ENCODE results near the gene PPP2R2D. TPM values are rescaled to one million over a fixed set of nuclear protein-coding genes. Genes with fewer than 3 reads are reported as not detected.

The PPP2R2D gene
- total RNA-seq, 1 experiment from 2014 or later: 35.1 TPM

- no peaks in the 10 kb centered on the region for H3K79me2 ChIP-seq (ENCODE audit: insufficient read depth, low read length)
- no peak for TF ChIP-seq CTCF (conservative IDR thresholded peaks at IDR 0.05)
- H4K20me1 ChIP-seq (ENCODE audit: control insufficient read depth, insufficient read depth, insufficient read length): no peaks in the 10 kb centered on the region
- H3K56ac ChIP-seq (ENCODE audit: insufficient read length, low read depth, low read length): no peak overlapping the region
- H3T11ph ChIP-seq (ENCODE audit: low read length): no peak overlapping the region
- peaks cover 57 to 81% (median 77%) of the 10 kb centered on the region in 3 experiments; a peak in 6 of 7 replicates for H3K36me3 Mint-ChIP-seq (ENCODE audit: insufficient read depth in 1 of 3, low read depth in 3 of 3)
- H3K4me2 ChIP-seq (ENCODE audit: insufficient read depth, insufficient read length, low read length): no peak overlapping the region
- H2BK15ac ChIP-seq (ENCODE audit: low read depth, low read length): no peak overlapping the region
- H2BK12ac ChIP-seq (ENCODE audit: insufficient read length, low read depth, low read length): no peak overlapping the region
- no peaks in the 10 kb centered on the region for H3K9me3 Mint-ChIP-seq
- no peak overlapping the region for H4K91ac ChIP-seq (ENCODE audit: insufficient read length, low read depth, low read length)
- 0 out of 7 replicates have a peak overlapping the region, but pooled peaks of 1 of the 3 experiments have one; percentile 14 for H3K27ac Mint-ChIP-seq
- H3K23me2 ChIP-seq (ENCODE audit: insufficient read length, low read depth, low read length, poor library complexity, severe bottlenecking): no peaks in the 10 kb centered on the region
- no peak overlapping the region for H3K23ac ChIP-seq (ENCODE audit: insufficient read length, low read depth, low read length)
- no peak overlapping the region for H3K14ac ChIP-seq (ENCODE audit: insufficient read depth, low read length)
- H3K27me3 ChIP-seq (ENCODE audit: insufficient read depth, low read length): no peaks in the 10 kb centered on the region
- H3K18ac ChIP-seq (ENCODE audit: insufficient read length, low read depth, low read length): no peak overlapping the region
- no peak overlapping the region for H2AFZ ChIP-seq (ENCODE audit: low read length)
- no peak overlapping the region for H3K4ac ChIP-seq (ENCODE audit: low read depth, low read length)
- DNase-seq: no peak
- H2AK5ac ChIP-seq (ENCODE audit: insufficient read length, low read length): no peak overlapping the region
- H2BK20ac ChIP-seq (ENCODE audit: low read depth, low read length, poor library complexity, severe bottlenecking): no peak overlapping the region
- H4K8ac ChIP-seq (replicated peaks; ENCODE audit: insufficient read length, low read depth, low read length): no peak overlapping the region
- H3K27me3 Mint-ChIP-seq (ENCODE audit: low read depth): no peaks in the 10 kb centered on the region
- no CpG with 5 or more reads among the region's 14 CpGs for WGBS (ENCODE audit: extremely low coverage, insufficient read length, low lambda C conversion rate)
- no peaks in the 10 kb centered on the region for H3K4me1 ChIP-seq (ENCODE audit: insufficient read depth, low read length)
- H2BK5ac ChIP-seq (ENCODE audit: insufficient read length, low read length): no peak overlapping the region
- H3K9ac ChIP-seq (ENCODE audit: extremely low read depth, insufficient read length, low read length): no peak overlapping the region
- H4K5ac ChIP-seq (ENCODE audit: insufficient read length, low read depth, low read length): no peak overlapping the region
- H3K79me1 ChIP-seq (ENCODE audit: insufficient read depth, low read depth, low read length, poor library complexity, severe bottlenecking): no peaks in the 10 kb centered on the region
- no peak overlapping the region for H3K4me3 Mint-ChIP-seq
- no peak overlapping the region for H2BK120ac ChIP-seq (ENCODE audit: low read depth, low read length, poor library complexity, severe bottlenecking)
- peaks cover 0 to 5% of the 10 kb centered on the region in 2 experiments; a peak in 3 of 4 replicates for H3K4me1 Mint-ChIP-seq
- H3K9me3 ChIP-seq (ENCODE audit: control insufficient read depth, low read depth, low read length): no peaks in the 10 kb centered on the region
- H3K27ac ChIP-seq (ENCODE audit: insufficient read length, low read depth, low read length): no peak overlapping the region
Measured at GRCh38 chr10:131946880-131947279, 46.1 kb downstream of the PPP2R2D start.
